WERI-Rb-1 (cell line): Measurements from ENCODE around the gene COL27A1.

Experiments
- DNase-seq: peaks from one replicate; pipeline ENCODE4 v3.0.0-alpha.2; 2020
- H3K27ac ChIP-seq: fragments of 250-450 bp; sonication (Bioruptor Pico); 2 replicates; pipeline ENCODE4 v1.5.1; 2020; ENCODE audit warnings: mild to moderate bottlenecking, moderate library complexity
- H3K27me3 ChIP-seq: fragments of 250-450 bp; sonication (Bioruptor Pico); 2 replicates; pipeline ENCODE4 v1.5.1; 2021; ENCODE audit warnings: mild to moderate bottlenecking, low read depth, moderate library complexity; ENCODE audit not compliant: insufficient read depth, severe bottlenecking
- H3K36me3 ChIP-seq: fragments of 250-450 bp; sonication (Bioruptor Pico); 2 replicates; pipeline ENCODE4 v1.5.1; 2020; ENCODE audit warnings: mild to moderate bottlenecking, moderate library complexity
- H3K4me3 ChIP-seq: 2 replicates; pipeline ENCODE4 v1.5.1; 2011; ENCODE audit warnings: low read depth, mild to moderate bottlenecking, control low read depth, low read length
- H3K9me3 ChIP-seq: fragments of 250-450 bp; sonication (Bioruptor Pico); 2 replicates; pipeline ENCODE4 v1.5.1; 2021; ENCODE audit warnings: mild to moderate bottlenecking, moderate library complexity; ENCODE audit not compliant: severe bottlenecking
- CTCF ChIP-seq: IDR thresholded peaks from 2 replicates; pipeline ENCODE4 v1.5.1; 2011; ENCODE audit warnings: low read depth, mild to moderate bottlenecking, control low read depth, inconsistent platforms, low read length

The COL27A1 gene

GRCh38 chr9:114243240-114243639, 87.9 kb downstream of the COL27A1 start:
- DNase-seq = no peak
- Histone ChIP-seq H3K27ac (no peak overlapping the region), H3K9me3 (no peaks in the 10 kb centered on the region), H3K36me3 (peaks cover 47% of the 10 kb centered on the region), H3K27me3 (no peaks in the 10 kb centered on the region), H3K4me3 (no peak overlapping the region)
- TF ChIP-seq CTCF = no peak

- DNase-seq = no peak
Measured at GRCh38 chr9:114244570-114244969, 89.2 kb downstream of the COL27A1 start.

GRCh38 chr9:114246558-114246957, 91.2 kb downstream of the COL27A1 start:
- no peak for DNase-seq
- Histone ChIP-seq H3K27me3 (no peaks in the 10 kb centered on the region), H3K4me3 (no peak overlapping the region), H3K36me3 (peaks cover 34% of the 10 kb centered on the region), H3K9me3 (no peaks in the 10 kb centered on the region), H3K27ac (no peak overlapping the region)
- TF ChIP-seq CTCF = no peak

More at GRCh38 chr9:114244570-114244969, 89.2 kb downstream of the COL27A1 start:
- Histone ChIP-seq H3K27me3 (no peaks in the 10 kb centered on the region), H3K36me3 (peaks cover 47% of the 10 kb centered on the region), H3K4me3 (no peak overlapping the region), H3K9me3 (no peaks in the 10 kb centered on the region), H3K27ac (no peak overlapping the region)
- no peak for TF ChIP-seq CTCF

- DNase-seq = no peak
- TF ChIP-seq CTCF = no peak
- Histone ChIP-seq H3K27me3 (no peaks in the 10 kb centered on the region), H3K4me3 (no peak overlapping the region), H3K9me3 (no peaks in the 10 kb centered on the region), H3K36me3 (peaks cover 32% of the 10 kb centered on the region), H3K27ac (no peak overlapping the region)
Measured at GRCh38 chr9:114247077-114247476, 91.7 kb downstream of the COL27A1 start.

GRCh38 chr9:114247491-114247890, 92.2 kb downstream of the COL27A1 start:
- no peak overlapping the region for H3K27ac ChIP-seq
- peaks cover 30% of the 10 kb centered on the region for H3K36me3 ChIP-seq
- no peak for TF ChIP-seq CTCF
- no peaks in the 10 kb centered on the region for H3K9me3 ChIP-seq
- no peaks in the 10 kb centered on the region for H3K27me3 ChIP-seq
- DNase-seq = no peak
- no peak overlapping the region for H3K4me3 ChIP-seq

GRCh38 chr9:114248299-114248707, 93.0 kb downstream of the COL27A1 start:
- Histone ChIP-seq H3K9me3 (no peaks in the 10 kb centered on the region), H3K4me3 (no peak overlapping the region), H3K27me3 (no peaks in the 10 kb centered on the region), H3K27ac (no peak overlapping the region), H3K36me3 (peaks cover 27% of the 10 kb centered on the region)
- TF ChIP-seq CTCF = no peak
- no peak for DNase-seq
